Mesenchymal stem cell (in vitro differentiated cells and primary cell): Measurements from ENCODE around the gene DIS3L2.
"Not testable (repeated sequence)": the region's sequence is repeated elsewhere in the genome, so short reads cannot be mapped to it uniquely, and the experiment has no call there.

Source experiments
- DNase-seq: peaks from one replicate; pipeline ENCODE4 v3.0.0-alpha.2; 2013
- H2AFZ ChIP-seq: one replicate; pipeline ENCODE4 v1.6.1; 2013; ENCODE audit warnings: low read depth, mild to moderate bottlenecking, control low read depth, inconsistent platforms, low read length, moderate library complexity
- H2AK5ac ChIP-seq: 2 replicates; pipeline ENCODE4 v1.6.1; 2013; ENCODE audit warnings: low read length, moderate library complexity, mild to moderate bottlenecking, inconsistent platforms; ENCODE audit not compliant: severe bottlenecking
- H2BK120ac ChIP-seq: one replicate; pipeline ENCODE4 v1.6.1; 2013; ENCODE audit warnings: low read depth, mild to moderate bottlenecking, inconsistent platforms, low read length, moderate library complexity
- H2BK12ac ChIP-seq, 2 experiments: one replicate each; pipeline ENCODE4 v1.6.1; 2013; ENCODE audit warnings: inconsistent platforms in 2 of 2, low read length in 2 of 2, mild to moderate bottlenecking in 2 of 2, moderate library complexity in 2 of 2, control low read depth in 1 of 2
- H2BK15ac ChIP-seq: one replicate; pipeline ENCODE4 v1.6.1; 2013; ENCODE audit warnings: mild to moderate bottlenecking, low read depth, inconsistent platforms; ENCODE audit not compliant: poor library complexity, severe bottlenecking
- H2BK5ac ChIP-seq: 2 replicates; pipeline ENCODE4 v1.6.1; 2013; ENCODE audit warnings: low read depth, mild to moderate bottlenecking, low read length, control low read depth, inconsistent platforms; ENCODE audit not compliant: poor library complexity, severe bottlenecking
- H3K14ac ChIP-seq, 2 experiments: one replicate each; pipeline ENCODE4 v1.6.1; 2013; ENCODE audit warnings: inconsistent platforms in 2 of 2, low read length in 2 of 2, control low read depth in 1 of 2, mild to moderate bottlenecking in 1 of 2, moderate library complexity in 1 of 2
- H3K18ac ChIP-seq, 2 experiments: one replicate each; pipeline ENCODE4 v1.6.1; 2013; ENCODE audit warnings: inconsistent platforms in 2 of 2, low read length in 2 of 2, control low read depth in 1 of 2, low read depth in 1 of 2, mild to moderate bottlenecking in 1 of 2
- H3K23ac ChIP-seq, 2 experiments: one replicate each; pipeline ENCODE4 v1.6.1; 2013; ENCODE audit warnings: inconsistent platforms in 2 of 2, low read length in 2 of 2, mild to moderate bottlenecking in 2 of 2, moderate library complexity in 2 of 2, control low read depth in 1 of 2
- H3K27ac ChIP-seq: 2 replicates; pipeline ENCODE4 v1.5.1; 2013; ENCODE audit warnings: mild to moderate bottlenecking, moderate library complexity, low read length, control low read depth, inconsistent platforms; ENCODE audit not compliant: poor library complexity, severe bottlenecking
- H3K27me3 ChIP-seq, 2 experiments: 2 replicates each; pipeline versions ENCODE4 v1.6.1 to v1.7.0; 2013; ENCODE audit warnings: low read length in 2 of 2, mild to moderate bottlenecking in 2 of 2, moderate library complexity in 2 of 2, control low read depth in 1 of 2, inconsistent platforms in 1 of 2; ENCODE audit not compliant: control insufficient read depth in 1 of 2, insufficient read depth in 1 of 2
- H3K36me3 ChIP-seq, 2 experiments: 2 replicates each; pipeline versions ENCODE4 v1.6.1 to v1.7.0; 2013; ENCODE audit warnings: low read length in 2 of 2, control low read depth in 1 of 2, inconsistent platforms in 1 of 2, low read depth in 1 of 2, mild to moderate bottlenecking in 1 of 2; ENCODE audit not compliant: insufficient read depth in 2 of 2, control insufficient read depth in 1 of 2
- H3K4ac ChIP-seq, 2 experiments: one replicate each; pipeline ENCODE4 v1.6.1; 2013; ENCODE audit warnings: inconsistent platforms in 2 of 2, low read length in 2 of 2, mild to moderate bottlenecking in 2 of 2, moderate library complexity in 2 of 2, control low read depth in 1 of 2, low read depth in 1 of 2
- H3K4me1 ChIP-seq: 2 replicates; pipeline ENCODE4 v1.6.1; 2013; ENCODE audit warnings: low read depth, low read length, control low read depth; ENCODE audit not compliant: control insufficient read depth, insufficient read depth
- H3K4me2 ChIP-seq: 2 replicates; pipeline ENCODE4 v1.6.1; 2013; ENCODE audit warnings: low read length, mild to moderate bottlenecking, inconsistent platforms; ENCODE audit not compliant: poor library complexity, severe bottlenecking
- H3K4me3 ChIP-seq, 2 experiments: 2 replicates each; pipeline versions ENCODE4 v1.5.1 to v1.7.0; 2013; ENCODE audit warnings: low read length in 2 of 2, mild to moderate bottlenecking in 2 of 2, control low read depth in 1 of 2, low read depth in 1 of 2; ENCODE audit not compliant: insufficient read depth in 1 of 2
- H3K79me1 ChIP-seq: replicated peaks from 2 replicates; pipeline ENCODE4 v1.6.1; 2013; ENCODE audit warnings: mild to moderate bottlenecking, control low read depth, low read length, inconsistent platforms; ENCODE audit not compliant: poor library complexity, severe bottlenecking
- H3K9ac ChIP-seq: 2 replicates; pipeline ENCODE4 v1.7.0; 2013; ENCODE audit warnings: mild to moderate bottlenecking, low read length, moderate library complexity
- H3K9me3 ChIP-seq: 2 replicates; pipeline ENCODE4 v1.7.0; 2013; ENCODE audit warnings: mild to moderate bottlenecking, low read length; ENCODE audit not compliant: control insufficient read depth
- H4K8ac ChIP-seq: one replicate; pipeline ENCODE4 v1.6.1; 2013; ENCODE audit warnings: inconsistent platforms, mild to moderate bottlenecking, low read length, moderate library complexity
- H4K91ac ChIP-seq: one replicate; pipeline ENCODE4 v1.6.1; 2013; ENCODE audit warnings: mild to moderate bottlenecking, low read length, inconsistent platforms
- WGBS: methylation state at CpG from one replicate; pipeline ENCODE4 v1.1.7; 2013; ENCODE audit warnings: mixed read lengths; 5-methylcytosine and 5-hydroxymethylcytosine counted together

Gene DIS3L2

DNA sequence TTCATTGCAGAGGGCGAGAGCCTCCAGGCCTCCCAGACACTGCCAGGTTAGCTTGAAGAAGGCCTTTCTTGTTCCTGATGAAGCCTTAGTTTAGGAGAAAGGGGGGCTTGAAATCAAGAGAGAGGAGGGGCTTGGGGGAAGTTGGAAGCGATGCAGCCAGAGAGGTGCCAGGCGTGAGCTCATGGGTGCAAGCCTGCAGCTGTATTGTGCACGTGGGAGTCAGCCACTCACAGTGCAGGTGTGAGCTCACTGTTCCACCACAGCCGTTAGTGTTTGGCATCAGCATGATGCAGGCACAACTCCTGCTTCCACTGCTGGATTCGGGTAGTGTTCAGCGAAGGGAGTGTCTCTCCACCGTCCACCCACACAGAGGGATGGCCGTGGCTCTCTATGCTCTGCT lies 348.6 kb downstream of the DIS3L2 start:
- 90% methylated on average over 9 of the region's 9 CpGs for WGBS
- Histone ChIP-seq H3K4ac (no peak overlapping the region), H4K8ac (no peak overlapping the region), H3K9ac (no peak overlapping the region), H2BK15ac (no peak overlapping the region), H3K4me1 (no peaks in the 10 kb centered on the region), H2BK5ac (no peak overlapping the region), H2AFZ (no peak overlapping the region), H3K27ac (no peak overlapping the region), H3K4me2 (no peak overlapping the region), H3K14ac (no peak overlapping the region), H3K18ac (no peak overlapping the region), H2BK12ac (no peak overlapping the region), H3K23ac (no peak overlapping the region), H3K9me3 (peaks cover 8% of the 10 kb centered on the region), H4K91ac (no peak overlapping the region), H3K27me3 (no peaks in the 10 kb centered on the region), H3K4me3 (no peak overlapping the region), H3K79me1 (peaks cover 4% of the 10 kb centered on the region), H2BK120ac (no peak overlapping the region), H3K36me3 (peaks cover 0 to 31% of the 10 kb centered on the region in 2 experiments), H2AK5ac (no peak overlapping the region)
- no peak for DNase-seq

DNA sequence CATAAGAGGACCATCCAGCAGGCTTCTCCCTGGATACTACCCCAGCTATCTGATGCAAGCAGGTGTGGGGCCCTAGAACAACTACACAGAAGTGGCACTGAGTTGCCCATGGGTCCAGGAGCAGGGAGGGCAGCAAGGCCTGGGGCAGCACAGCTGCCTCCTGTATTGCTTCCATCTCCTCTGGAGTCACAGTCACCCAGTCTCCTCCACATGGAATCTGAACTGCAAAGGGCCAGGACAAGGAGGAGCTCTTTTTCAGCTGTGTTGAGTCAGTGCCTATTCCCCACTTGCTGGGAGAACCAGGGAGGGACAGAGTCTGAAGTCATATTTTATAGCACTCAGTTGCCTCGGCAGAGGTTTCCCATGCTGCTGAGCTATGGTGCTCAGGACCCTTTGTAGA lies 349.2 kb downstream of the DIS3L2 start:
- Histone ChIP-seq H3K4ac (no peak overlapping the region), H2BK120ac (no peak overlapping the region)

DNA sequence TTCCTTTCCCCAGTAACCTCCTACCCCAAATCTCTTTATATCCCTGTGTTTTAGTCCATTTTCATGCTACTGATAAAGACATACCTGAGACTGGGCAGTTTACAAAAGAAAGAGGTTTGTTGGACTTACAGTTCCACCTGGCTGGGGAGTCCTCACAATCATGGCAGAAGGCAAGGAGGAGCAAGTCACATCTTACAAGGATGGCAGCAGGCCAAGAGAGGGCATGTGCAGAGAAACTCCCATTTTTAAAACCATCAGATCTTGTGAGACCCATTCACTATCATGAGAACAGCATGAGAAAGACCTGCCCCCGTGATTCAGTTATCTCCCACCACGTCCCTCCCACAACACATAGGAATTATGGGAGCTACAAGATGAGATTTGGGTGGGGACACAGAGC lies 352.1 kb downstream of the DIS3L2 start:
- not testable (repeated sequence) for H3K4ac ChIP-seq
- WGBS: 86% methylated on average over 2 of the region's 2 CpGs

More for the DNA sequence above, 349.2 kb downstream of the DIS3L2 start:
- Histone ChIP-seq H3K14ac (no peak overlapping the region), H3K4me2 (no peak overlapping the region), H3K4me1 (peaks cover under 1% of the 10 kb centered on the region), H3K79me1 (peaks cover 4% of the 10 kb centered on the region), H4K91ac (no peak overlapping the region), H3K4me3 (no peak overlapping the region), H2BK12ac (no peak overlapping the region), H4K8ac (no peak overlapping the region), H2BK15ac (no peak overlapping the region), H3K36me3 (peaks cover 0 to 31% of the 10 kb centered on the region in 2 experiments), H3K23ac (no peak overlapping the region), H3K18ac (no peak overlapping the region), H3K9me3 (peaks cover 8% of the 10 kb centered on the region), H2AK5ac (no peak overlapping the region), H3K27ac (no peak overlapping the region), H3K9ac (no peak overlapping the region), H2AFZ (no peak overlapping the region), H2BK5ac (no peak overlapping the region), H3K27me3 (no peaks in the 10 kb centered on the region)
- no peak for DNase-seq
- WGBS: 93% methylated on average over 1 of the region's 1 CpG

DNA sequence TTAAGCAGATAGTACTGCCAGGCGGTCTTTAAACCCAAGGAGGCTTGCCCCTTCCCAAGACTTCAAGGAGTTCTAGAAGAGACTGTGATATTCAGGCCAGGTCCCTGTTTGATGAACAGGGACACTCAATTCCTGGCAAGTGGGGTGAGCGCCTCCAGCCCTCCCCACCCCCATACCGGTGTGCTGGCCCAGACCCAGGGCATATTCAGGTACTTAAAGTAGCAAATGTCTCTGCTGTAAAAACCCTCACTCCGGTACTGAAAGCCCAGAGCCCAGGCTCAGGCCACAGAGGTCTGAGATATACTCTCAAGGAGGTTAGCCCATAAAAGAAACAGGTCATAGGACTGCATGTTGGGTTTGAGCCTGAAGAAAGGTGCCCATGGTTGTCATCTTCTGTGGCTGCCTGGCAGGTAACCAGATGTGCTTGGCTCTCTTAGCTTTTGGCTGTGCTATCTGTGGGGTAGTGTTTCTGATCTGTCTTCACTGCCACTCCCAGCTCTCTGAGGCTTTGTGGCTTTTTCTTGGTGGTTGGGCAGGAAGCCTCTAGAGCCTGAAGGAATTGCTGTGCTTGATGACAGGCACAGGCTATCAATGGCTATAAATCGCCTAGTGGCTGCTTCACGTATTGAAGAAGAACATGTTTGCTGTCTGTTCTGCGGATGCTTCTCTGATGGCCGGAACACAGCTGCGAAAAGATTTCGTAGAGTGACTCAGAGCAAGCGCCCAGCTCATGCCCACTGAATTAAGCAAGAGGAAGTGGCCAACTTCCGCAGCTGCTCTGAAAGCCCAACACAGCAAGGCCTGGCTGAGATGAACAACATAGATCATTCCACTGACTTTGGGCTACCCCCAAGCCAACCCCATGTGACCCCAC lies 353.8 kb downstream of the DIS3L2 start:
- Histone ChIP-seq H3K14ac (peak overlapping the region in 1 of 2 experiments; percentile 67), H2BK5ac (no peak overlapping the region), H3K4me2 (no peak overlapping the region), H3K36me3 (peaks cover 0 to 21% of the 10 kb centered on the region in 2 experiments), H4K8ac (peak overlapping the region; percentile 61), H3K9me3 (peaks cover 8% of the 10 kb centered on the region), H3K4me1 (peaks cover 8% of the 10 kb centered on the region), H3K4me3 (no peak overlapping the region), H3K18ac (peak overlapping the region; percentile 23 to 82), H2BK15ac (no peak overlapping the region), H3K27me3 (no peaks in the 10 kb centered on the region), H2AK5ac (no peak overlapping the region), H3K4ac (peak overlapping the region; percentile 25 to 91), H3K79me1 (peaks cover 7% of the 10 kb centered on the region), H3K23ac (no peak overlapping the region), H2BK120ac (peak overlapping the region; percentile 50), H2BK12ac (peak overlapping the region; percentile 9 to 85), H4K91ac (peak overlapping the region; percentile 85), H3K27ac (peak overlapping the region; percentile 12), H2AFZ (no peak overlapping the region), H3K9ac (no peak overlapping the region)
- DNase-seq: peak; percentile 93
- WGBS: 52% methylated on average over 12 of the region's 12 CpGs

More for the DNA sequence above, 352.1 kb downstream of the DIS3L2 start:
- not testable (repeated sequence) for H3K23ac ChIP-seq, H4K8ac ChIP-seq, H3K9ac ChIP-seq, H3K9me3 ChIP-seq, H2BK120ac ChIP-seq, H3K79me1 ChIP-seq, H3K27me3 ChIP-seq, H3K14ac ChIP-seq, H3K4me2 ChIP-seq, H3K4me1 ChIP-seq, H2AK5ac ChIP-seq, H2BK15ac ChIP-seq, H3K27ac ChIP-seq, H2BK5ac ChIP-seq, H4K91ac ChIP-seq, H2BK12ac ChIP-seq, H2AFZ ChIP-seq, H3K4me3 ChIP-seq, DNase-seq, H3K18ac ChIP-seq
- H3K36me3 ChIP-seq: peaks cover 0 to 24% of the 10 kb centered on the region in 2 experiments
